ENCODE measurements around the gene OR2A25. TPM values are rescaled to one million over a fixed set of nuclear protein-coding genes. Genes with fewer than 3 reads are reported as not detected.

The OR2A25 gene, protein sequence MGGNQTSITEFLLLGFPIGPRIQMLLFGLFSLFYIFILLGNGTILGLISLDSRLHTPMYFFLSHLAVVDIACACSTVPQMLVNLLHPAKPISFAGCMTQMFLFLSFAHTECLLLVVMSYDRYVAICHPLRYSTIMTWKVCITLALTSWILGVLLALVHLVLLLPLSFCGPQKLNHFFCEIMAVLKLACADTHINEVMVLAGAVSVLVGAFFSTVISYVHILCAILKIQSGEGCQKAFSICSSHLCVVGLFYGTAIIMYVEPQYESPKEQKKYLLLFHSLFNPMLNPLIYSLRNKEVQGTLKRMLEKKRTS
- not detected for total RNA-seq

DNA sequence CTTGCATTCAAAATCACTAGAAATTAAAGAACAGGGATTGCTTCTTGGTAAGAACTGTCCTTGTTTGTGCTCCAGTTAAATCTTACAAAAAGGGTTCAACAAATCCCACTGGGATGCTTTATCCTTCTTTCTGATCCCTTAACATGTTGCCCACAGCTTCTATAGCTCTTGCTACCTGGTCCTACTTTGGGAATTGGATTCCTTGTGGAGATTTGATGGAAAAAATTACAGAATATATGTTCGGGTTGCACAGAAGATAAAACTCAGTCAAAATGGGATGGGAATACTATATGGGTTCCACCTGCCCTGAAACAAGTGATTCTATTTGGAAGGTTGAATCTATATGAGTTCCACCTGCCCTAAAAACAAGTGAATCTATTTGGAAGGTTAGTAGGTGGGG, at the start of gene OR2A25:
TSS of gene OR2A25 (plus strand) at position 301 of the 400 bp plus-strand sequence. CDS start 4,409 bp downstream, outside the sequence.
- no peak for ATAC-seq
- H3K9me3 Mint-ChIP-seq = no peaks in the 10 kb centered on the region
- DNase-seq (ENCODE audit: low spot score in 2 of 2) = no peak
- H3K27ac Mint-ChIP-seq = no peak within 1 kb of the TSS
- H3K36me3 Mint-ChIP-seq = no peaks in the 10 kb centered on the region

DNA sequence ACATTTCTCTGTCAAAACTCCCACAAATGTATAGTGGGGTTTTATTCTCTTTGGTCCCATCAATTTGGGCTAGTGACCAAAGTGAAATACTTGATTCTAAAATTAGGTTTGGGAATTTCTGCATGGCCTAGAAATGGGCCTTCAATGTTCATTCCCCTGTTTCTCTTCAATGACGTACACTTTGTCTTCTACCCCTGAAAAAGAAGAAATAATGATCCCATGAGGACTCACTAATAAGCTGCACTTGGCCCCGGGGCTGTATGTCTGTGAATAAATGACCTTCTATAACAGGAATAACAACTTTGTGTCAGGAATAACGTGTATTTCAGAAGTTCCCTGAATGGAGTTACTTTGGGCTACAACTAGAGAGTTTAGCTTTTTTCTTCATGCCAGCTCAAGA, 49.3 kb upstream of the OR2A25 start:
- no peak overlapping the region for H3K27ac Mint-ChIP-seq
- H3K36me3 Mint-ChIP-seq = no peaks in the 10 kb centered on the region
- no peak for ATAC-seq

DNA sequence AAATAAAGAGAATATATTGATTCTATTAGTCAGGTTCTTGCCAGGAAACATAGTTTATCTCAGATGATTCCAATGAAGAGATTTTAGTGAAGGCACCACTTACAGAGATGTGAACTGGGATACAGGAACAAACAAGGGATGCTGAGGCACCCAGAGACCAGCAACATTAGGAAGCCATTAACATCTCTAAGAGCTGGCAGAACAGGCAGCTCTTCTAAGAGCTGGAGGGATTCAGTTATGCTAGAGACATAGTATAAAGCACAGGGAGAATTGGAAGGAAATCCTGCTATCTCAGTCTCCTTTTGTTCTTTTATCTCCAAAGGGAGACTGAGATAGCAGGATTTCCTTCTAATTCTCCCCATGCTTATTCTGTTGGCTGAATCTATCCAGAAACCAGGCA, 47.4 kb upstream of the OR2A25 start:
- no peak overlapping the region for H3K27ac Mint-ChIP-seq
- peaks cover 0 to 4% of the 10 kb centered on the region in 2 donors for H3K9me3 Mint-ChIP-seq
- no peak for ATAC-seq
- DNase-seq (ENCODE audit: low spot score in 2 of 2) = no peak
- H3K36me3 Mint-ChIP-seq = no peaks in the 10 kb centered on the region

More for the DNA sequence above, 49.3 kb upstream of the OR2A25 start:
- peaks cover 0 to 4% of the 10 kb centered on the region in 2 donors for H3K9me3 Mint-ChIP-seq
- DNase-seq (ENCODE audit: low spot score in 2 of 2) = no peak

DNA sequence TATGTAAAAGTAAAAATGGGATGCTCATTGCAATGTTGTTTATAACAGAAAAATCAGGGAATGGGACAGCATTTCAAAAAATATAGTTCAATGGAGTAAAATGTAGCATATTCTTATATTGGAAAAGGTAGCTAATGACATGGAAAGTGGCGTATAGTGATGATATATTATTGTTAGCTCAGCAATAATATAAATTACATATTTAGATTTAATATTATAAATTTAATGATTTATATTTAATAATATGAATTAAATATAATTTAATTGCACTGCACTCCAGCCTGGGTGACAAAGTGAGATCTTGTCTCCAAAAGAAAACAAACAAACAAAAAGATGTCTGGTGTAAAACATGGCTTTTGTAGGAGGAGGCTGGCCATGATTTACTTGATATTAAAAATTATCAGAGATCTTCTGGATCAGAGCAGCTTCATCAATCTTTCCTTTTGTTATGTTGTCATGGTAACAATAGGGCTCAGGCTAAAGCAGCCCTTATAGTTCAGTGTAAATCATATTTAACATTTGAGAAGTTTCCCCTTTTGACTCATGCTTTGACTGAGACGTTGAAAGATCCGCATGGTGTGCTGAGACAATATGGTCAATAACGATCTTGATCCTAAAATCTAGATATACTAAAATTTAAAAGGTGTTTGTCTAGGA, 46.3 kb upstream of the OR2A25 start:
- H3K9me3 Mint-ChIP-seq = peaks cover 0 to 4% of the 10 kb centered on the region in 2 donors
- DNase-seq (ENCODE audit: low spot score in 2 of 2) = no peak
- H3K27ac Mint-ChIP-seq = no peak overlapping the region
- no peaks in the 10 kb centered on the region for H3K36me3 Mint-ChIP-seq
- no peak for ATAC-seq

DNA sequence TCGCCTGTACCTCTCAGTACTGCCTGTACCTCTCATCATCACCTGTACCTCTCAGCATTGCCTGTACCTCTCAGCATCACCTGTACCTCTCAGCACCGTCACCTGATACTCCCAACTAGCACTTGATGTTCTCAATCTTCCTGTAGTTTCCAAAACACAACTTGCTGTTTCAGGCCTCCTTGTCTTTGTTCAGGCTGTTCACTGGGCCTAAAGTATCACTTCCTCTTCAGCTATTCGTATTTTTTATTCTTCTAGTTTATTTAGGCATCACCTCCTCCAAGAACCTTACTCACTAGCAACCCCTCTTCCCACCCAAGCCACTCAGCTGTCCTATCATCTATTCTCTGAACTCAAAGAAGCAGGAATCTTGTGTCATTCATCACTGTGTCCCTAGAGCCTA, 45.4 kb upstream of the OR2A25 start:
- H3K36me3 Mint-ChIP-seq = no peaks in the 10 kb centered on the region
- no peak for ATAC-seq
- H3K27ac Mint-ChIP-seq = no peak overlapping the region
- DNase-seq (ENCODE audit: low spot score in 2 of 2) = no peak
- no peaks in the 10 kb centered on the region for H3K9me3 Mint-ChIP-seq

DNA sequence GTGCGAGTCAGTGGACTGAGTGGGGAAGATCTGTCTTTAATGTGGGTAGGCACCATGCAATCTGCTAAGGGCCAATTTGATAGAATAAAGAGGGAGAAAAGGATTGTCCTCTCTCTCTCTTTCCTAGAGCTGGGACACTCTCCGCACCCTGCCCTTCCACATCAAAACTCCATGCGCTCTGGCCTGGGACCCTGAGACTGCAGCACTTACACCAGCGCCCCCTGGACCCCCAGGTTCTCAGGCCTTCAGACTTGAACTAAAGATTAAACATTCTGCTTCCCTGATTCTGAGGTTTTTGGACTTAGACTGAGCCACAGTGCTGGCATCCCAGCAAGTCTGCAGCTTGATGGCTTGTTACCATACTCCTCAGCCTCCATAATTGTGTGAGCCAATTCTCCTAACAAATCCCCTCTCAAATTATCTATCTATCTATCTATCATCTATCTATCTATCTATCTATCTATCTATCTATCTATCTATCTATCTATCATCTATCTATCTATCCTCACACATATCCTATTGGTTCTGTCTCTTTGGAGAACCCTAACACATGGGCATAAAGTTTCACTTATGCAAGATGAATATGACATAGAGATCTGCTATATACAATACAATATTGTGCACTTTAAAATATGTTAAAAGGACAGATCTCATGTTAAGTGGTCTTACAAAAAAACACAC, 43.3 kb upstream of the OR2A25 start:
- DNase-seq (ENCODE audit: low spot score in 2 of 2) (no peak), ATAC-seq (no peak)
- no peaks in the 10 kb centered on the region for H3K36me3 Mint-ChIP-seq
- no peaks in the 10 kb centered on the region for H3K9me3 Mint-ChIP-seq
- H3K27ac Mint-ChIP-seq = peak overlapping the region in 1 of 2 donors; percentile 41

DNA sequence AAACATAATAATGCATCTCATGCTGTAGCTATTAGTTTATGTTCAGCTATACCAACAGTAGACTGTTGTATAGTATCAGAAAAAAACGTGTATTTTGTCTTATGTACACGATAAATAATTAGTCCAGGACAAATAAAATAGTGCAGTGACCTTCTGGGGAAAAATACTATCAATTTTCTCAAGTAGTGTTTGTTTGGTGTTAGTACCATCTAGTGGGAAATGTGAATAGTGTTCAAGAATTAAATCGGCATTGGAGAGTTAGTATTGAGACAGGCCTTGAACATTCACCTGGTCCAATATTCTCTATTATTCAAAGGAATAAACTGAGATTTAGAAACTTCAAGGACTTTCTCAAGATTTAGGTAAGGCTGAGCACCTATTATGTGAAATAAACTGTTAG, 42.5 kb upstream of the OR2A25 start:
- ATAC-seq (no peak), DNase-seq (ENCODE audit: low spot score in 2 of 2) (no peak)
- Mint-ChIP-seq H3K36me3 (no peaks in the 10 kb centered on the region), H3K9me3 (no peaks in the 10 kb centered on the region), H3K27ac (no peak overlapping the region)

DNA sequence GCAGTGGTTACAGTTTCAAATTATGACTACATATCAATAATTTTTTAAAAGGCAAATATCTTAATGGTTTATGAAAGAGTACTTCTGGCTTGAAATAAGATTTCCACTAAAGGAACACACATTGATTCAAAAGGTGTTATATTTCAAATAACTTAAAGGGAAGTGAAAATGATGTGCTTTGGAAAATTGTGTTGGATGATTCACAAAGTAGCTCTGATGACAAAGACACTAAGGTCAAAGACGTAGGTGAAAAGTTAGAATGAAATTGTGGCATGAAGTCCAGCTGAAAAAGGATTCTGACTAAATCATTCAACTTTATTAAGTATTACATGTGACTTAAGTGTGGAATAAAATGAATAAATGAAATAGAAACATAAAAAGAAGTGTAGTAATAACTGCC, 41.6 kb upstream of the OR2A25 start:
- Mint-ChIP-seq H3K36me3 (no peaks in the 10 kb centered on the region), H3K9me3 (no peaks in the 10 kb centered on the region), H3K27ac (no peak overlapping the region)
- DNase-seq (ENCODE audit: low spot score in 2 of 2) (no peak), ATAC-seq (peak; percentile 41 to 90)

DNA sequence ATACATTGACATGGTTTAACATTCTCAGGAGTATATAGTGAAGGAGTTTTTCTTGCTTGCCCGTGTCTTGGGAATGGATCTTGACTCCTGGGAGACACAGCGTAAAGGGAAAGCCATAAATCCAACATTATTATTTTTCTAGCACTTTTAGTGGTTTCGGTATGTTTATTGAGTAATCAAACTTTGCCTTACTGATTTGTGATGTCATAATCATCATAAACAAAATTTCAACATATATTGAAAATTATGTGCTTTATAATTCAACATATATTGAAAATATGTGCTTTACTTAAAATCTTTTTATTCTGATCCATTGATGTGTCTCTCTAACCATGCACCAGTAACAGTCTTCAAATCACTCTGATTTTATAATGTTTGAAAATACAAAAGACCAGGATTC, 41.1 kb upstream of the OR2A25 start:
- H3K36me3 Mint-ChIP-seq = no peaks in the 10 kb centered on the region
- ATAC-seq (no peak), DNase-seq (ENCODE audit: low spot score in 2 of 2) (no peak)
- H3K27ac Mint-ChIP-seq = no peak overlapping the region
- H3K9me3 Mint-ChIP-seq = no peaks in the 10 kb centered on the region

DNA sequence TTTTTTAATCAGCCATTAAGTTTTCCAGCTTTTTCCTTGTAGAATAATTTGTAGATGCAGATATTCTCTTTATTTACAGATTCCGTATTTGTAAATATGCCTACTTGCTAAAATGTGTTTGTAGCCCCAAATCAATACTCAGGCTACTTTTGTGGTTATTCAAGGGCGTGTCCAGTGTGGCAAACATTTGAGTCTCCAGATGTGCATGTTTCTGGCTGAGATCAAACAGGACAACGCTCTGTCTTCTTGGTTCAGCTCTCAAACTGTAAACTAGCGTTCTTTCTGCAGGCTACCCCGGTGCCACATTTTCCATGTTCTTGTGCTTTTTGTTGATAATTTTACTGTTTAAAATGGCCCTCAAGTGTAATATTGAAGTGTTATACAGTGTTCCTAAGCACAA, 37.1 kb upstream of the OR2A25 start:
- no peak for ATAC-seq
- DNase-seq (ENCODE audit: low spot score in 2 of 2) = no peak
- Mint-ChIP-seq H3K36me3 (no peaks in the 10 kb centered on the region), H3K27ac (no peak overlapping the region), H3K9me3 (no peaks in the 10 kb centered on the region)

DNA sequence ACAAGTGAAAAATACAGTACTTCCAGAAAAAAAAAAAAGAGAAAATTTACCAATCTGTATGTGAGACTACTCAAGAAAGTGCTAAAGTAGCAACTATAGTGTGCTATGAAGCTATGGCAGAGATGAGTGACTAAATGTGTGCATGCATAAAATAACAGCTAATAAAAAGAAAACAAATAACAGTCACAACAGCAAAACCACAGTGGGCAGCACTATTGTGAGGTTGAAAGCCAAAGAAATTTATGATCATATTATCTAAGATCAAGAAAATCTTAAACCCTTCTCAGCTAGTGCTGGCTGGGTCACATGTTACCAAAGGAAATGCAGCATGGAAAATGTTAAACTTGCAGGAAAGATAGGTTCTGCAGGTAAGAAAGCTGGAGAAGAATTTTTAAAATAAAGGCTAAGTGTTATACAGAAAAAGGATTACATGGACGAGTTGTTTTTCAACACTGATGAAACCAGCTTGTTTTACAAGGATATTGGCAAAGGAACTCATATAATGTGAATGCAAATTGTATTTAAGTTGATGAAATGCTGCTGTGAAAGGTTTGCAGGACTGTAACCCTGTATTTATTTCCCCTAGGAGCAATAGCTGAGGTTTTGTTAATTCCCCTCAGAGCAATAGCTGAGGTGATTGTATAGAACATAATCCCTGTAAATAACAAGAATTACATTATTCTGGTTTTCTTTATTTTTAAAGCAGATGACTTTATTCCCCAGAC, 36.5 kb upstream of the OR2A25 start:
- DNase-seq (ENCODE audit: low spot score in 2 of 2) (no peak), ATAC-seq (no peak)
- H3K27ac Mint-ChIP-seq = no peak overlapping the region
- H3K36me3 Mint-ChIP-seq = no peaks in the 10 kb centered on the region
- H3K9me3 Mint-ChIP-seq = no peaks in the 10 kb centered on the region

DNA sequence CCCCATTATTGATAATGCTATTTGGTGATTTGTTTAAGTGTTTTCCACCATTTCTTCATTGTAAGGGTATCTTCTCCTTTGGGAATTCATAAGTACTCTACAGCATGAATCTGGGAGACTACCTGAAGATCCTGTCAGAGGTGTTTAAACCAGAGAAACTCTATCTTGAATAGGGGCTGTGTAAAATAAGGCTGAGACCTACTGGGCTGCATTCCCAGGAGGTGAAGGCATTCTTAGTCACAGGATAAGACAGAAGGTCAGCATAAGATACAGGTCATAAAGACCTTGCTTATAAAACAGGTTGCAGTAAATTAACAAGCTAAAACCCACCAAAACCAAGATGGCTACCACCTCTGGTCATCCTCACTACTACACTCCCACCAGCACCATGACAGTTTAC, 34.2 kb upstream of the OR2A25 start:
- ATAC-seq = no peak
- DNase-seq (ENCODE audit: low spot score in 2 of 2) = no peak
- Mint-ChIP-seq H3K36me3 (no peaks in the 10 kb centered on the region), H3K9me3 (no peaks in the 10 kb centered on the region), H3K27ac (no peak overlapping the region)

DNA sequence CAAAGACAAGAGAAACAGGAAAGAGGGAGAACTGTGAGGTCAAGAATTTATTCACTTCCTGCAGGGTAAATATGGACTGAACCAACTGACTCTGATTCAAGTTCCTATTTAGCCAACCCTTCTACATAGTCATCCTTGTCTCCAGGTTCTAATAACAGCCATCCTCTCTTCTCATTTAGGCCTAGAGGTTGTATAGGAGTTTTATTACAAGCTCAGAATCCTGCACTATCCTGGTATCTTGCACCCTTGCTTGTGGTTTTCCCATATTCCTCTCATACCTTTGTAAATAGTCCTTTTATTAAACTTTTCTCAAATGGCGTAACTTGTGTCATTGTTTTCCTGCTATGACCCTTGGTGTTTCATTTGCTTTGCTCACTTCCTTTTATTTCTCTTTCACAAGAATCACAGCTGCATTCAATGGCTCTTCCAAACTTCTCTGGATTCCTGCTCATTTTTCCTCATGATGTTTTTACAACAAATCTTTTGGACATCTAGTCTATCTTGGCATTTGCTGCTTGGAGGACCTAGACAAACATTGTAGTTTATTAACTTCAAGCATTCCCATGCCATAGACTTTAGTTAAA, 33.2 kb upstream of the OR2A25 start:
- ATAC-seq = no peak

DNA sequence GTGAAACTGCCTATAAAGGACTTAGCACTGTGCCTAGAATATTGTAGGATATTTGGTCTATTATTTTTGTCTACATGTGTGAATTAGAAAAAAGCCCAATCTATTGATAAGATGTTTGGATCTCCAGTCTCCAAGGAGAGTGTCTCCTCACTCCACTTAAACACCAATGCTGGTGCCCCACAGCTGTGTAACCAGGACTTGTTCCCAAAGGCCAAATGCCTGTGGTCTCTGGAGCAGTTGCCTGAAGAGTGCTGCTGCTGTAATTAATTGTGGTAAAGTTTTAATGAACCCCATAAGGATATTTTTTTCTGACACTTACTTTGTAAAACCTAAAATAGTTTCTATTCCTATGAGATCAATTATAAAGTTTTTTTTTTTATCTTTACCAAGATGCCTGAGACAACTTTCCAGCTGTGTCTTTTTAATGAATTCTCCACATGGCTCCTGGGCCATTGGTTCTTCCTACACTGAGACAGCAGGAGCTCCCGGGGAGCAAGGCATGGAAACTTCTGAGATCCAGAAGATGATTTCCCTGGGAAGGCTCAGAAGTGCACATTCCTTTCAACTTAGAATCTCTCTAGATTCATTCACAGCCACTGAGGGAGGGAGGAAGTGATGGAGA, 32.1 kb upstream of the OR2A25 start:
- no peak overlapping the region for H3K27ac Mint-ChIP-seq
- DNase-seq (ENCODE audit: low spot score in 2 of 2) (no peak), ATAC-seq (no peak)
- H3K36me3 Mint-ChIP-seq = no peaks in the 10 kb centered on the region
- no peaks in the 10 kb centered on the region for H3K9me3 Mint-ChIP-seq

More for the DNA sequence above, 33.2 kb upstream of the OR2A25 start:
- no peak for DNase-seq (ENCODE audit: low spot score in 2 of 2)
- Mint-ChIP-seq H3K9me3 (no peaks in the 10 kb centered on the region), H3K36me3 (no peaks in the 10 kb centered on the region), H3K27ac (no peak overlapping the region)

DNA sequence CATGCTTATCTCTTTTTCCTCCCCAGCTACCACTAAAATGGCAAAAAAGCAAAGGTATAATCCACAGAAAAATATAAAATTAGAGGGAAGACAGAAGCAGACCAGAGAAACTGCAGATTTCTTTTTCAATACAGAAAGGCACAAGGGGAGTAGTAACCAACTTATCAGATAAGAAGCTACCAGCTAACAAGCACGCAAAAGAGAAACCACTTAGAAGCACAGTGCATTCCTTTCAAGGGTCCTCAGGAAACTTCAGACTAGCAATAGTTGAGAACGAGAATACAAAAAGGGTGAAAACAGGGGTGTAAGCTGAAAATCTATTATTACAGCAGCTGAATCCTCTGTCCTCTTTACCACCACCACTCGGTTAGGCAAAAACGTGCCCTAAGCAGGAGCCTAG, 30.7 kb upstream of the OR2A25 start:
- Mint-ChIP-seq H3K9me3 (no peaks in the 10 kb centered on the region), H3K36me3 (no peaks in the 10 kb centered on the region), H3K27ac (no peak overlapping the region)
- no peak for ATAC-seq
- DNase-seq (ENCODE audit: low spot score in 2 of 2) = no peak

DNA sequence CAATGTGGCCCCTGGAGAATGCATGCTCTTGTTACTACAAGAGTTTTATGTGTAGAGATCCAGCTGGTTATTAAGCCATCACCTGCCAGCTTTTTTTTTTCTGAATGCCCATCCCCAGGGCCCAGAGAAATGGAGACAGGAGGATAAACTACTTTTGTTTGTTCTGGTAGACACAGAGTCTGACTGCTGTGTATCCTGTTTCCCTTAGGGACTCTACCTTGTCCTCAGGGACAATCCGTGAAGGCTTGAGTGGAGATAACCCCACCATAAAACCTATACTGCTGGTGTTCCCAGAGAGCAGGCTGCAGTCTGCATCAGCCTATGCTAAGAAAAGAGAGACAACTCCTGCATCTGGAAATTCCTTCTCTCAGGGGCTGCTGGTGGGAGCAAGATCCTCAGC, 21.0 kb upstream of the OR2A25 start, which contains the start of gene OR2A5:
TSS of gene OR2A5 (plus strand) at position 301 of the 400 bp plus-strand sequence. CDS start 1,454 bp downstream, outside the sequence.
- no peaks in the 10 kb centered on the region for H3K36me3 Mint-ChIP-seq
- no peak for DNase-seq (ENCODE audit: low spot score in 2 of 2)
- H3K9me3 Mint-ChIP-seq = no peaks in the 10 kb centered on the region
- ATAC-seq = no peak
- H3K27ac Mint-ChIP-seq = no peak within 1 kb of the TSS

Data from activated naive CD4-positive, alpha-beta T cell treated with anti-CD3 and anti-CD28 coated beads, Interleukin-2, amount 50 U/mL, for 72 hours (primary cell).